GM18868 (cell line): Measurements from ENCODE around the gene SRMS.
"Not testable (repeated sequence)": the region's sequence is repeated elsewhere in the genome, so short reads cannot be mapped to it uniquely, and the experiment has no call there.

Experiments used
- ATAC-seq: cut with Tn5 transposase; IDR thresholded peaks from one replicate; pipeline ENCODE4 v1.9.1; 2021; ENCODE audit warnings: mild to moderate bottlenecking, moderate library complexity; ENCODE audit not compliant: unreplicated experiment

Gene SRMS

DNA sequence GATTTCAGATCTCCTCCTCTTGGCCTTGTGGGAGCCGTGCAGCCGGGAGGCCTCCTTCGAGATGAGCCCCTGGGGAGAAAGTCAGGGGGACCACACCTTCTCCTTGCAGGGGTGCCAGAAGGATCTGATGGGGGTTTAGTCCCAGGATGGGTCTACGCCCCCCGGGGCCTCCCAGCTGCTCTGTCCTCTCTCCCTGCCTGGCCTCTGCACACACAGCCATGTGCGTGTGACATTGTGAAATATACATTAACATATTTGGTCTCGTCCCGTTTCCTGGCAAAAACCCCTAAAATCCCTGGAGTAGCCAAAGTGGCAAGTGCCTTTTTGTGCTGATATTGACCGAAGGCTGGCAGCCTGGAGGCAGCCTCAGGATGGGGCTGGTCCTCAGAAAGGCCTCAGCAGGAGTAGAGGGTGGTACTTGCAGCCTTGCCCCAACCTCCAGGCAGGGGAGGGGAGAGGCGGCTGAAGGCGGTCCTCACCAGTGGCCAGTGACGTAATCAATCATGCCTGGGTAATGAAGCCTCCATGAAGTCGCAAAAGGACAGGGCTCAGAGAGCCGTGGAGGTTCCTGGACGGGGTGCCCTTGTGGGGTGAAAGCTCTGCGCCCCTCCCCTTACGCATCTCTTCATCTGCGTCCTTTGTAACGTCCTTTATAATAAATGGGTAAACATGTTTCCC is 31.6 kb upstream of the SRMS start:
- ATAC-seq, result no peak

DNA sequence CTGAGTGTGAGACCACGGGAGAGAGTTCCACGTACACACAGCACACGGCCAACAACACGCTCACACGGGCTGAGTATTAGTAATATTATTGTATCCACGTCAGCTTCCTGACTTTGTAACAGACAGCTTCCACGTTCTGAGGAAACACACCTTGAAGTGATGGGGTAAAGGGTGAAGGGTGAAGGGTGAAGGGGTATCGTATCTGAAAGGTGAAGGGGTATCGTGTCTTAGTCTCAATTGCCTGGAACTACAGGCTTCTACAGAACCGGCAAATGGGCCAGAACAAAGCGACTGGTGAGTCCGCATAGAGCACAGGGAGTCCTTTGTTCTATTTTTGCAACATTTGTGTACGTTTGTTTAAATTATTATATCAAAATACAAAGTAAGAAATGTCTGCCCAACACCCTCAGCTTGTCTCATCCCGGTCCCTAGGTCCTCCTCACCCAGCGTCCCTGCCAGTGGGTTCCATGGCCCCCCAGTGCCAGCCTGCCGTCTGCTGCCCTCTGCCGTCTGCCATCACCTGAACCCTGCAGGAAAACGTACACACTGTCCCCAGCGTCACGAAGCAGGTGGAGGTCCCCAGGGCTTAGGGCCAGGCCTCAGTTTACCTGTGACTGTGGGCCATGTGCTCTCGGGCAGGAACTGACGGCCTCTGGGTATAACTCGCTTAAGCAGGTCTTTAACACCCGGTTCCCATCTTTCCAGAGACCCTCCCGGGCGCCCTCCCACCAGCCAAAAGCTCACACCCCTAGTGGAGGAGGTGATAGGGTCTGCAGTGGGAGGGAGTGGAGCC is 30.9 kb upstream of the SRMS start:
- no peak for ATAC-seq

DNA sequence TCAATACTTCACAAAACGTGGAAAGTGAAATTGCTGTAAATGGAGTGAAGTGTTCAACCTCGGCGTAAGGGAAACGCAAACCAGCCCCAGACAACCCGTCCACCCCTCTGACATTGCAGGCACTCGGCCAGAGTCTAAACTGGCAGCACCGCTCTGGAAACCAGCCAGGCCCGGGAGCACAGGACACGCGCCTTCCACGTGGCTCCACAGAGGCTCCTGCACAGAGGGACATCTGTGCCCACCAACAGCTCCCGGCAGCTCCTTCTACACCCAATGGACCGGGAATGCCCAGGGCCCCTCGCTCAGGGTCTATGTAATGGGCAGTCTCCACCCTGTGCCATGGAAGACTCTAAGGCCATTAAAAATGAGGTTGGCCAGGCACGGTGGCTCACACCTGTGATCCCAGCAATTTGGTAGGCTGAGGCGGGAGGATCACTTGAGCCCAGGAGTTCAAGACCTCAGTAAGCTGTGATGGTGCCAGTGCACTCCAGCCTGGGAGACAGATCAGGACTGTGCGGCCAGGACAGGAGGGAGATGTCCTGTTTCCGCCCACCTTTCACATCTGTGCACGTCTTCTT is 29.9 kb upstream of the SRMS start:
- ATAC-seq, result no peak

DNA sequence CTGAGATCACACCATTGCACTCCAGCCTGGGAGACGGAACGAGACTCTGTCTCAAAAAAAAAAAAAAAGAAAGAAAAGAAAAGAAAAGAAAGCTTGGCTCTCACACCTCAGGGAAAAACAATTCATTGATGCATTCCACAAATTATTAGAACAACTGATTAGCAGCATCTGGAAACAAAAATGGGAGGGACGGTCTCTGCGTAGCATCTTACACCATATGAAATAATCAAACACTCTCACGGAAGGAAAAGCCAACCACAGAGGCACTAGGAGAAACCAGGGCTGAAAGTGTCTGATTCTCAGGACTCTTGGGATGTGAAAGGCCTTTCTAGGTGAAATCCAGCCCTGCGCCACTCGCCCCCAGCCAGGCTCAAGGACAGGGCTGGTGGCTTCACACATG is 28.8 kb upstream of the SRMS start:
- ATAC-seq, result no peak

DNA sequence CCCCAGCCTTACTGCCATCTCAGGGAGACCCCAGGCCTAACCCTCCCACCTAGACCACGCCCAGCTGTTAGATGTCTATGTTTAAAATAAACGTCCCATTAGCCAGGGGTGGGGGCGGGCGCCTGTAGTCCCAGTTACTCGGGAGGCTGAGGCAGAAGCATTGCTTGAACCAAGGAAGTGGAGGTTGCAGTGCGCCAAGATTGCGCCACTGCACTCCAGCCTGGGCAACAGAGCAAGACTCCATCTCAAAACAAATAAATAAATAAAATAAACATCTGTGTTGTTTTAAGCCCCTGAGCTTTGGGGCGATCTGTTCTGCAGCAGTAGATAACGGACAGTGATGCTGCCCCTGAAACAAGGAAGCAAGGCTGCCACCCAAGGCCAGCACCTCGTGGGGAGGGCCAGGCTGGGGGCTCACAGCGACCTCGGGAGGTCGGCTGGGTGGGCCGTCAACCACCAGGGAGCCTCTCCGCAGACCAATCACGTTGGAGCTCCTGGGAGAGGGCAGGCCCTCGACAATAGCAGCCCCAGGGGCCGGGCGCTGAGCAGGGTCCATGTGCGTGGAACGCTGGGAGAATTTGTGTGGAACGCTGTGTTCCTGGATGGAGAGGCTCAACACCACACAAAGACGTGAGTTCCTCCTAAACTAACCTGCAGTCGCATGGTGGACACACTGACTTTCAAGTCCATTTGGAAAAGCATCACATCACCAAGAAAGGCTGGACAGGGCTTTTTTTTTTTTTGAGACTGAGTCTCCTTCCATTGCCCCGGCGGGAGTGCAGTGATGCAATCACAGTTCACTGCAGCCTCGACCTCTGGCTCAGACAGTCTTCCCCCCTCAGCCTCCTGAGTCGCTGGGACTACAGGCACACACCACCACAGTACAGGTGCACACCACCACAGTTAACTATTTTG is 27.5 kb upstream of the SRMS start:
- ATAC-seq, result no peak

DNA sequence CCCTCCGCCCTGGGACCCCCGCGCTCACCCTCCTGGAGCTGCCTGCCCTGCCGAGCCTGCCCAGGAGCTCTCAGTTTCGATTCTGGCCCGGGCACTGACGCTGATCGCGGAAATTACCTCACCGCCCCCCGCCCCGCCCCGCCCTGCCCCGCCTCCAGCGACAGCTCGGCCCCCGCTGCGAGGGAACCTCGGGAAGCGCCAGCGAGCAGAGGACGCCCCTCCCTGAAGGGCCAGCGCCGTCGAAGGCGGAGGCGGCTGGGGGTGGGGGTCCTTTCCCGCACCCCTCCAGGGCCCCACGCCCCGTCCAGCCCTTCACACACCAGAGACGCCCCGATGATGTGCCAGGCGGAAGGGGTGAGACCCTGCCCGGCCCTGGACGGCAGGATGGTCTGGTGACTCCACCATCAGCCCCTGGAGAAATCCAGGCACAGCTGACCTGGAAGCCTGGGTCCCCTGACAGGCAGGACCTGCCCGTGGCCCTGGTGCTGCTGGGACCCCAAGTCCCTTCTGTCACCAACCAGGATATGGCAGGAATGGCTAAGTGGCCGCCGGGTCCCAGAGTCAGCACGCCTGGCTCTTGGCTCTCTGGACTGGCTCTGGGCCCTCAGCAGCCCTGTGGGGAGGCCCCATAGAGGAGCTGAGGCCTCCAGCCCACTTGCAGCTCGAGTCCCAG is 26.7 kb upstream of the SRMS start, which contains the start of gene HELZ2:
Gene HELZ2 (minus strand): TSS at position 84 of the 673 bp plus-strand sequence. CDS start 1,854 bp downstream, outside the sequence.
- no peak for ATAC-seq

DNA sequence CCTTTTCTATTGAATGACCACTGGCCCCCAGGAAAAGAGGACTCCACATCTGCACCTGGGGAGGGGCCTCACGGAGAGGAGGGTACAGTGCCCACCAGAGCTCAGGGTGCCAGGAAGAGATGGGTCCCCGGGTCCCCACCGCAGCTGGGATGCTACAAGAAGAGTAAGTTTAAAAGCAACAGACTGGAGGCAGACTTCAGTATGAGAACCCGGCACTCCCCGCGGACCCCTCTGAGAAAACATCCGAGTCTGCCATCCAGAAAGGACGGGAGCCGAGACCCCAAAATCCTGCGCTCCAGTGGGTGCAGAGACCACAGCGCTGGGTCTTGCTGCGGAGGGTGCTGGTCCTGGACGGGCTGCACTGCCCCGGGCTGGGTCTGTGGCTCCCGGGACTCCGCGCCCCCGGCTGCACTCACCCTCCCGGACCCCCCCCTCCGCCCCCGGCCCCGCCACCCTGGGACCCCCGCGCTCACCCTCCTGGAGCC is 26.1 kb upstream of the SRMS start:
- ATAC-seq, result no peak

DNA sequence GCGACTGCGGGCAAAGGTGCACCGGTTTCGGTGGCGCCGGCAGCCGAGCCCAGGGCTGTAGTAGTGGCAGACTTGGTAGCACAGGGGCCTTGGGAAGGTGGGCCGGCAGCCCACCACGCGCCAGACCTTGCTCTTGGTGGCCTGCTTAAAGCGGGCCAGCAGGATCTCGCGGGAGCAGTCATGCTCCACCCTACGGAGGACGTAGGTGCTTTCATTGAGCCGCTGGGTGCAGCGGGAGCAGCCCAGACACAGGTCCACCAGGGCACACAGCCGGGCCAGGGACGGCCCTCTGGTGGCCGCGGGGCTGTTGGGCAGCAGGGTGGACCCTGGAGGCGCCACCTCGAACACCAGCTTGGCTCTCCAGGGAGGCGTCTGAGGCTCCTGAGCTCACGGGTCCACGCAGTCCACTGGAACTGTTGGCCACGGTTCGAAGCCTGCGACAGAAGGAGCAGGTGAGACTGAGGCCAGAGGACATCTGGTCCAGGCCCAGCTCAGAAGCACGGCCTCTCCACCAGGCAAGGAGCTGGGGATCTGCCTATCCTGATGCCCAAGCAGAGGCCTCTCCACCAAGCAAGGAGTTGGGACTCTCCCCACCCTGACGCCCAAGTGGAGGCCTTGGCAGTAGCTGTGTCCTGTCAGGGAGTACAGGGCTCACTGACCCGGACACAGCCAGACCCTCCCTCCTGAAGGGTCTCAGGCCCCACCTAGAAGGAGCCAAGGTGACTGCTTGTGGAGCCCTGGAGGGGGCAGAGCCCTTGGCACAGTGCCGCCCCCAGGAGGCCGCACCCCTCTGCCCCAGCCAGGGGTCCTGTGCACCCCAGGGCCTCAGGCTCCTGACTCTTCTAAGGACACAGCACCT is 25.5 kb upstream of the SRMS start:
- ATAC-seq, result no peak

DNA sequence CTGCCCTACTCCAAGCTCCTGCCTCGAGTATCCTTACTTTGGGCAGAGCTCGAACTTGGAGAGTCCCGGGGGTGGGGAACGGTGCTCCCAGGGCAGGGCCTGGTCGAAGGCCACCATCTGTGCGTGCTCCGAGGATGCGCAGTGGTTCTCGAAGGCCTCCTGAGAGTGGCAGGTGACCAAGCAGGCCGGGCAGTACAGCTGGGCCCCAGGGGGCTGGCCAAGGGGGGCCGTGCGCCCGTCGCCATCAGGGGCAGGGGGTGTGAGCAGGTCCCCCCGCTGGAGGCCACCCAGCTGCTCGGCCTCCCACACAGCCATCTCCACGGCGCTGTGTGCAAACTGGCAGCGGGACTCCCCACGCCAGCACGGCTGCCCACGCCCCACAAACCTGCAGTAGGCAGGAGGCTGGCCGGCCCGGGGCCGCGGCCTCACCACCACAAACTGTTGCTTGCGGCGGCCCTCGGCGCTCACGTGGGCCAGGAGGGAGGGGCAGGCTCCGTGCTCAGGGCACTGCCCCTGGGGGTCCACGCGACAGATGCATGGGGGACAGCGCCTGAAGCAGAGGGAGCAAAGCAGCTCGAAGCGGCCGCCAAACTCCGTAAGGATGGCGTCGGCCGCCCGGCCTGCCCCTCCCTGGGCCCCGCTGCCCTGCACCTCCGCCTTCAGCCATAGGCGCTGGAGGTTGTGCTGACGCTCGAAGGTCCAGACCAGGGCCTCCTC is 24.7 kb upstream of the SRMS start:
- no peak for ATAC-seq

DNA sequence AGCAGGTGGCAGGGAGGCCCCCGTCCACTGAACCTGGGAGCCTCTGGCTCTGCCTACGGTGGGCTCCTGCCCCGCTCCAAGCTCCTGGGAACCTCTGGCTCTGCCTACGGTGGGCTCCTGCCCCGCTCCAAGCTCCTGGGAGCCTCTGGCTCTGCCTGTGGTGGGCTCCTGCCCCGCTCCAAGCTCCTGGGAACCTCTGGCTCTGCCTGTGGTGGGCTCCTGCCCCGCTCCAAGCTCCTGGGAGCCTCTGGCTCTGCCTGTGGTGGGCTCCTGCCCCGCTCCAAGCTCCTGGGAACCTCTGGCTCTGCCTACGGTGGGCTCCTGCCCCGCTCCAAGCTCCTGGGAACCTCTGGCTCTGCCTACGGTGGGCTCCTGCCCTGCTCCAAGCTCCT is 23.5 kb upstream of the SRMS start:
- not testable (repeated sequence) for ATAC-seq

DNA sequence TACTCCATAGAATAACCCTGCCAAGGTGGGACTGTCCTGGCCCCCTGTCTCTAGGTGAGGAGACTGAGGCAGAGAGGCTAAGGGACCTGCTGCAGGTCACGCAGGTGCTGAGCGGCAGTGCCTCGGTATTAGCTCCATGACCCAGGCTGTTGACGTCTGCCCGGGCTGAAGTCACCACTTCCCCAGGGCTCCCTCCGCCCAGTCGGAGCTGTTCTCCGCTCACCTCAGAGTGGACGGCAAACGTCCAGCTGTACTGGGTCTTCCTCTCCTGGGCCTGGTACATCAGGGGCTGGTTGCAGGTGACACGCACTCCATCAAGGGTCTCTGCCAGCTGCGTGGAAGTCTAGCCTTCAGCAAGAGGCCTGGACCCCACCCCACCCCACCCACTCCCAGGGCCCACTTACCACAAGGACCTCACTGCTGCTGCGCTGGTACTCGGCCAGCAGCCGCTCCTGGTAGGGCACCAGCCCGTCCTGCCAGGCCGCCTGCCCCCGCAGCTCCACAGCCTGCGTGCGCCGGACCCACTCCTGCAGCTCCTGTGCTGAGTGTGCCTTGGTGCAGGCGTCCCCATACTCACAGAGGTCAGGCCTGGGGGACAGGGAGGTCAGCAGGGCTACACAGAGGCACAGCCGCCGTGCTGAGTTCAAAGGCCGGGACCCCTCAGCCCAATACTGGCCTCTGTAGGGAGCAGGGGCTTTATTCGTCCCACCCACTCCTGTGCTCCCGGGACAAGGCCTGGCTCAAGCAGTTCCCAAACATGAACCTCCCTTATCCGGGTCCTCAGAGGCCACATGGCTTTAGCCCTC is 22.9 kb upstream of the SRMS start:
- ATAC-seq, result no peak

DNA sequence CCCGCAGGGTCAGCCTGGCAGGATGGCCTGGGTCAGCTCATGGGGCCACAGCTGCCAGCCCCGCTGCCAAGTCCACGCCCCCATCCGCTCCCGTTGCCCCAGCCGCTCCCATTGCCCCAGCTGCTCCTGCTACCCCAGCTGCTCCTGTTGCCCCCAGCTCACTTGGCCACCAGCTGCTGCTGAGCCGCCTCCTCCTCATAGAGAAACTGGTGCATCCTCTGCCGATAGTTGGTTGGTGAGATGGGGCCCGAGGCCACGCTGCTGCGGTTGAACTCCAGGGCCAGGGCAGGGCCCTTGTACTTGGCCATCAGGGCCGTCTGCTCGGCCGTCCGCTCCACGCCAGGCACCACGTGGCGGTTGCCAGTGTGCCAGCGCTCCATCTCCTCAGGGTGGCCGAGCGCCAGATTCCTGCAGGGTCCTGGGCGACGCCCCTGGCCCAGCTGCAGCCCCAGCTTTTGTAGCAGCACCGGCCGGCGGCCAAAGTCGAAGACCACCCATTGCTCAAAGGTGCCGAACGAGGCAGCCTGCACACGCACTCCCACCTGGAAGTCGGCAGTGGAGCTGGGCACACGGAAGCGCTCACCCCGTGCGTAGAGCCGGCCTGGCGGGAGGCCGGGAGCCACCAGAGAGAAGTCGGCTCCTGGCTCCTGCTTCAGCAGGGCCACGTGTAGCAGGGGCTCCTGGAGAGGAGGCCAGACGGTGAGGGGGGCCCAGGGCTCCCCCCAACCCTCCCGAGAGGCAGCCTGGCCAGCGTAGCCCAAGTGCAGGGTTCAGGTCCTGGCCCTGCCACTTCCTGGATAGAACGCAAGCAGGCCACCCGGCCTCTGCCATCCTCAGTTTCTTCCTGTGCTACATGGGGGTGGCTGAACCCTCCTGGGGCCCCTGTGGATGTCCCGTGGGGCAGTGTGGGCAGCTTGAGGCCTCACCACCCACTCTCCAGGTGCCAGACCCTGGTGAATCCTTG is 21.7 kb upstream of the SRMS start:
- no peak for ATAC-seq

DNA sequence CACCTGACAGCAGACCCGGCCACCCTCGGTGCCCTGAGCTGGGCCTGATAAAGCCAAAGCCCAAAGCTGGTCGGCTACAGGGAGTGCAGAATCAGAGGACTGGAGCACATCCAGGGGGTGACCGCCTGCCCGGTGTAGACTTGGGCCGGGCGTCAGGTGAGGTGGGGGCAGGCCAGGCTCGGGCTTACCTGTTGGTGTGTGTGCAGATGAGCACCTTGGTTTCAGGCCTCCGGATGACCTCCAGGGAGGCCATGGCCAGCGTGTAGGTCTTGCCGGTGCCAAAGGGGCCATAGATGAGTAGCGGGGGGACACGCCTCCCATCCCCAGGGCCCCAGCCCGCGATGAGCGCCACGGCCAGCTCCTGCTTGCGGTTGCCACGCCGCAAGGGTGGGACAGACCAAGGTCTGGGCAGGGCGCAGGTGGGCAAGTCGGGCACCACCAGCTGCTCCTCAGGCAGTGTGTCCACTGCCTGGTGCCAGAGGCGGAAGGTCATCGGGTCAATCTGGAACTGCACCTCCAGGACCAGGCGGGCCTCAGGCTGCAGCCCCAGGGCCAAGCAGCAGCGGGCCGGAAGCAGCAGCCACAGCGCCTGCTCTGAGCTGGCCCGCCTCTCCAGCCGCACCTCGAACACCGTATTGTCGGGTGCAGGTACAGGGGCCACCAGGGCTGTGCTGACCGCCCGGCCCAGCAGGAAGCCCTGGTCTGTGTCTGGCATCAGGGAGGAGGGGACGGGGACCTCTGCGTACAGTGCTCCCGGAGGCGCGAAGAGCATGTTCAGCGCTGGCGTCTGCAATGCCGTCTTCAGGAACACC is 20.8 kb upstream of the SRMS start:
- peak; percentile 12 for ATAC-seq

DNA sequence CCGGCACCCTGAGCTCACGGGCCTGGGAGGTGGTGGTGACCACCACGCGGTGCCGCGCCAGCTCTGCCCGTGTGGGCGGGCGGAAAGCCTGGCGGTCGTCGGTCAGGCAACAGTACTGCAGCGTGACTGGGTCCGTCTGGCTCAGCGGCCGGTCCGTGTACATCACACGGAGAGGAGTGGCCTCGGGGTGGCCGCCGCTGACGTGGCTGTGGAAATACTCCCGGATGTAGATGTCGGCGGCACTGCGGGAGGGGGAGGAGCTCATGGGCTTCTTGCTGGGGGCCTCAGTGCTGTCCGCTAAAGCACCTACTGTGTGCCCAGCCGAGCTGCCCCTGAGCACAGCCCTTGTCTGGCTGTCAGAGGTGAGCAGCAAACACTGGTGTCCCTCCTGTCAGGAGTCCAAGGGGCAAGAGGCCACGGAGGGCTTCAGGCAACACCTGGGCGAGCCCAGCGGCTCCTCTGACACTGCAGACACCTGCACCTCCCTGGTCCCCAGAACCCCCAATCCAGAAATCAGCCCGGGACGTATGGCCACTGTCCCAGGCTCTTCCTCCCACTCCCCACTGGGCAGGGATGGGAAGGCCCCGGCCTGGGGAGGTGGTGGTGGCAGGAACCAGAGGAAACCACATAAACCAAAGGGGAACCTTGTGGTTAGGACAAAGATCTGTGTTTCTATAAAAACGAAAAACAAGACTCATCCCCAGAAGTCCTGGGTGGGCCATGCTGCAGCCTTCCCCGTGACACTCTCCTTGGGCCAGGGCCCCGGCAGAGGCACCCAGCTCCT is 20.0 kb upstream of the SRMS start:
- peak; percentile 72 for ATAC-seq

DNA sequence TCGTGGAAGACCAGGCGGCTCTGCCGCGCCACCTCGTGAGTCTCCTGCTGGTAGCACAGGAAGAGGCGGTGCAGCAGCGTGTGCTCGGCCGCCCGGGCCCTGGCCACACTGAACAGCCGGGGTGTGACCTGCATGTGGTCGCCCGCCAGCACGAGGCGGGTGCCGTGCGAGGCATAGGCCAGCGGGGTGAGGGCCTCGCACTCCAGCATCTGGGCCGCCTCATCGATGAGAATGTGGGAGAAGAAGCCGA is 19.5 kb upstream of the SRMS start:
- ATAC-seq, result no peak
